SK-N-SH treated with all-trans-retinoic acid at 6 μM for 48 hours (cell line): Measurements from ENCODE around the gene CLPSL2.

Experiments used
- GLIS3 ChIP-seq: fragments of 250-450 bp; sonication (Bioruptor Pico); IDR thresholded peaks from 2 replicates; pipeline ENCODE4 v1.5.0; 2020; ENCODE audit warnings: mild to moderate bottlenecking, moderate library complexity
- TF ChIP-seq, protein P1 (sequence below): fragments of 250-450 bp; sonication (Bioruptor Pico); IDR thresholded peaks from 2 replicates; pipeline ENCODE4 v1.5.1; 2020; ENCODE audit warnings: low read depth, mild to moderate bottlenecking, moderate library complexity
- TF ChIP-seq, protein P2 (sequence below): fragments of 250-450 bp; sonication (Bioruptor Pico); IDR thresholded peaks from 2 replicates; pipeline ENCODE4 v1.5.1; 2021; ENCODE audit warnings: mild to moderate bottlenecking, moderate library complexity
- TF ChIP-seq, protein P3 (sequence below): fragments of 250-450 bp; sonication (Bioruptor Pico); IDR thresholded peaks from 2 replicates; pipeline ENCODE4 v1.8.0; 2020; ENCODE audit warnings: mild to moderate bottlenecking, moderate library complexity, borderline replicate concordance

DNA sequence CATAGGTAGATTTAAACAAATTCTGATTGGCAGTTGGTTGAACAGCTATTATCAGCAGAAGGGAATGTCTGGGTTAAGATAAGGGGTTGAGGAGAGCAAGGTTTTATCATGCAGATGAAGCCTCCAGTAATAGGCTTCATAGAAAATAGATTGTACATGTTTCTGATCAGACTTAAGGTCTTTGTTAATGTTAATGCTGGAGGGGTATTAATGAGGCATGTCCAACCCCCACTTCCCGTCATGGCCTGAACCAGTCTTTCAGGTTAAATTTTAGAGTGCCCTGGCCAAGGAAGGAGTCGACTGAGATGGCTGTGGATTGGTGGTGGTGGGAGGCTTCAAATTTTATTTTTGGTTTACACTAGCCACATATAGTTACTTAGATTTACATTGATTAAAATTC, 7.8 kb downstream of the CLPSL2 start:
- TF ChIP-seq, protein P1, sequence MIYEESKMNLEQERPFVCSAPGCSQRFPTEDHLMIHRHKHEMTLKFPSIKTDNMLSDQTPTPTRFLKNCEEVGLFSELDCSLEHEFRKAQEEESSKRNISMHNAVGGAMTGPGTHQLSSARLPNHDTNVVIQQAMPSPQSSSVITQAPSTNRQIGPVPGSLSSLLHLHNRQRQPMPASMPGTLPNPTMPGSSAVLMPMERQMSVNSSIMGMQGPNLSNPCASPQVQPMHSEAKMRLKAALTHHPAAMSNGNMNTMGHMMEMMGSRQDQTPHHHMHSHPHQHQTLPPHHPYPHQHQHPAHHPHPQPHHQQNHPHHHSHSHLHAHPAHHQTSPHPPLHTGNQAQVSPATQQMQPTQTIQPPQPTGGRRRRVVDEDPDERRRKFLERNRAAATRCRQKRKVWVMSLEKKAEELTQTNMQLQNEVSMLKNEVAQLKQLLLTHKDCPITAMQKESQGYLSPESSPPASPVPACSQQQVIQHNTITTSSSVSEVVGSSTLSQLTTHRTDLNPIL (CRISPR knock-in tag), result no peak
- TF ChIP-seq, protein P2, sequence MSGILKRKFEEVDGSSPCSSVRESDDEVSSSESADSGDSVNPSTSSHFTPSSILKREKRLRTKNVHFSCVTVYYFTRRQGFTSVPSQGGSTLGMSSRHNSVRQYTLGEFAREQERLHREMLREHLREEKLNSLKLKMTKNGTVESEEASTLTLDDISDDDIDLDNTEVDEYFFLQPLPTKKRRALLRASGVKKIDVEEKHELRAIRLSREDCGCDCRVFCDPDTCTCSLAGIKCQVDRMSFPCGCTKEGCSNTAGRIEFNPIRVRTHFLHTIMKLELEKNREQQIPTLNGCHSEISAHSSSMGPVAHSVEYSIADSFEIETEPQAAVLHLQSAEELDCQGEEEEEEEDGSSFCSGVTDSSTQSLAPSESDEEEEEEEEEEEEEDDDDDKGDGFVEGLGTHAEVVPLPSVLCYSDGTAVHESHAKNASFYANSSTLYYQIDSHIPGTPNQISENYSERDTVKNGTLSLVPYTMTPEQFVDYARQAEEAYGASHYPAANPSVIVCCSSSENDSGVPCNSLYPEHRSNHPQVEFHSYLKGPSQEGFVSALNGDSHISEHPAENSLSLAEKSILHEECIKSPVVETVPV (CRISPR knock-in tag), result no peak
- TF ChIP-seq, protein P3, sequence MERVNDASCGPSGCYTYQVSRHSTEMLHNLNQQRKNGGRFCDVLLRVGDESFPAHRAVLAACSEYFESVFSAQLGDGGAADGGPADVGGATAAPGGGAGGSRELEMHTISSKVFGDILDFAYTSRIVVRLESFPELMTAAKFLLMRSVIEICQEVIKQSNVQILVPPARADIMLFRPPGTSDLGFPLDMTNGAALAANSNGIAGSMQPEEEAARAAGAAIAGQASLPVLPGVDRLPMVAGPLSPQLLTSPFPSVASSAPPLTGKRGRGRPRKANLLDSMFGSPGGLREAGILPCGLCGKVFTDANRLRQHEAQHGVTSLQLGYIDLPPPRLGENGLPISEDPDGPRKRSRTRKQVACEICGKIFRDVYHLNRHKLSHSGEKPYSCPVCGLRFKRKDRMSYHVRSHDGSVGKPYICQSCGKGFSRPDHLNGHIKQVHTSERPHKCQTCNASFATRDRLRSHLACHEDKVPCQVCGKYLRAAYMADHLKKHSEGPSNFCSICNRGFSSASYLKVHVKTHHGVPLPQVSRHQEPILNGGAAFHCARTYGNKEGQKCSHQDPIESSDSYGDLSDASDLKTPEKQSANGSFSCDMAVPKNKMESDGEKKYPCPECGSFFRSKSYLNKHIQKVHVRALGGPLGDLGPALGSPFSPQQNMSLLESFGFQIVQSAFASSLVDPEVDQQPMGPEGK (CRISPR knock-in tag), result no peak
- TF ChIP-seq GLIS3 (CRISPR knock-in tag), result no peak
